ENCODE results near the gene INCENP. TPM values are rescaled to one million over a fixed set of nuclear protein-coding genes. Genes with fewer than 3 reads are reported as not detected.
"Not testable (repeated sequence)": the region's sequence is repeated elsewhere in the genome, so short reads cannot be mapped to it uniquely, and the experiment has no call there.

The INCENP gene
- total and polyA plus RNA-seq, 11 donors = 2.0 to 22.8 (median 12.5) TPM

GRCh38 chr11:62081378-62082291, 42.2 kb upstream of the INCENP start:
- no peaks in the 10 kb centered on the region for H3K27me3 ChIP-seq
- DNase-seq = peak; percentile 72 to 88 (median 81)

GRCh38 chr11:62082292-62082657, 41.5 kb upstream of the INCENP start:
- Histone ChIP-seq H3K9me3 (peaks cover 0 to under 1% (median 0%) of the 10 kb centered on the region in 12 donors), H3K4me3 (no peak overlapping the region), H3K27ac (no peak overlapping the region), H3K27me3 (no peaks in the 10 kb centered on the region), H3K4me1 (peaks cover 0 to 11% (median 0%) of the 10 kb centered on the region in 12 donors), H3K36me3 (no peaks in the 10 kb centered on the region)
- no peak for ATAC-seq
- no peak for DNase-seq
- no peak for TF ChIP-seq POLR2A (IDR thresholded peaks at IDR 0.05)
- TF ChIP-seq CTCF (IDR thresholded peaks at IDR 0.05) = no peak
- intact Hi-C loops (cut with DNase I) = loop anchor here (1.0 to 10.0 kb wide), 17 partner anchors 115 to 287 kb away; partner anchors contain the start of genes BEST1 (in 1 of the 10), FEN1 (in 1 of the 10), FTH1 (in 1 of the 10) and TMEM258 (in 1 of the 10)
- 31 to 34% (median 32%) methylated on average over 7 of the region's 7 CpGs for WGBS, 4 donors

More at GRCh38 chr11:62081378-62082291, 42.2 kb upstream of the INCENP start:
- Histone ChIP-seq H3K4me1 (peaks cover 0 to 11% (median 0%) of the 10 kb centered on the region in 12 donors), H3K36me3 (no peaks in the 10 kb centered on the region), H3K4me3 (peak overlapping the region in 1 of 12 donors; percentile 18), H3K9me3 (no peaks in the 10 kb centered on the region), H3K27ac (no peak overlapping the region)
- ATAC-seq = peak; percentile 61 to 89 (median 83)
- TF ChIP-seq CTCF (IDR thresholded peaks at IDR 0.05) = peak; percentile 82 to 97 (median 93)
- TF ChIP-seq POLR2A (IDR thresholded peaks at IDR 0.05) = no peak
- WGBS, 4 donors = 16 to 19% (median 18%) methylated on average over 16 of the region's 16 CpGs
- intact Hi-C loops (cut with DNase I) = loop anchor here (1.0 to 10.0 kb wide), 17 partner anchors 114 to 287 kb away; partner anchors contain the start of genes BEST1 (in 1 of the 10), FEN1 (in 1 of the 10), FTH1 (in 1 of the 10) and TMEM258 (in 1 of the 10)

- peaks cover 0 to 11% (median 0%) of the 10 kb centered on the region in 12 donors for H3K4me1 ChIP-seq
- not testable (repeated sequence) for H3K27me3 ChIP-seq, H3K27ac ChIP-seq, H3K4me3 ChIP-seq, DNase-seq, ATAC-seq, H3K36me3 ChIP-seq
- intact Hi-C loops (cut with DNase I) = loop anchor here in 8 of 10 donors (5.0 to 10.0 kb wide), 9 partner anchors 118 to 290 kb away; partner anchors contain the start of genes BEST1 (in 1 of the 8), FEN1 (in 1 of the 8), FTH1 (in 1 of the 8) and TMEM258 (in 1 of the 8)
- peaks cover 0 to 23% (median 5%) of the 10 kb centered on the region in 12 donors for H3K9me3 ChIP-seq
- WGBS, 4 donors = 93 to 96% (median 95%) methylated on average over 6 of the region's 6 CpGs
These were observed 39.0 kb upstream of the INCENP start for GRCh38 chr11:62084801-62085200.

- intact Hi-C loops (cut with DNase I) = loop anchor here in 2 of 10 donors (5.0 to 10.0 kb wide), 2 partner anchors 275 to 293 kb away; partner anchors contain the start of genes FEN1 (in 1 of the 2) and TMEM258 (in 1 of the 2)
- Histone ChIP-seq H3K9me3 (peaks cover 0 to 23% (median 5%) of the 10 kb centered on the region in 12 donors), H3K27ac (no peak overlapping the region), H3K4me1 (no peaks in the 10 kb centered on the region), H3K27me3 (no peaks in the 10 kb centered on the region), H3K4me3 (no peak overlapping the region), H3K36me3 (no peaks in the 10 kb centered on the region)
- WGBS, 4 donors = 84 to 93% (median 86%) methylated on average over 1 of the region's 1 CpG
- TF ChIP-seq POLR2A (IDR thresholded peaks at IDR 0.05) = no peak
- TF ChIP-seq CTCF (IDR thresholded peaks at IDR 0.05) = no peak
- ATAC-seq (no peak), DNase-seq (no peak)
These were observed 36.1 kb upstream of the INCENP start for GRCh38 chr11:62087694-62088093.

Data from heart left ventricle (tissue), 16 donors.